Adipose tissue (tissue), 3 donors: ENCODE data around the gene CUTC. TPM values are rescaled to one million over a fixed set of nuclear protein-coding genes. Genes with fewer than 3 reads are reported as not detected.

ENCODE experiments used
- H3K27ac ChIP-seq: one replicate; pipeline ENCODE4 v1.5.1; 2013; ENCODE audit warnings: low read depth, low read length
- WGBS, 3 donors: extraction: QIAGEN DNeasy Blood & Tissue Kit; methylation state at CpG; one replicate each; pipeline ENCODE4 v1.1.7; 2013; 5-methylcytosine and 5-hydroxymethylcytosine counted together
- polyA plus RNA-seq, 3 donors: library from polyadenylated mRNA; stranded (reverse); fragments of 200-250 nt; gene quantifications; one replicate each; pipeline ENCODE4 v1.2.3, GENCODE V29; 2013
- donor health status: healthy with polysubstance abuse.
- donor health status: Bipolar disorder and iron deficiency.
- donor health status: healthy.

Gene CUTC
- polyA plus RNA-seq, 3 donors: 14.8 to 51.7 (median 47.7) TPM

- WGBS, 3 donors: 84 to 96% (median 91%) methylated on average over 3 of the region's 3 CpGs
- H3K27ac ChIP-seq: no peak overlapping the region
Observed at GRCh38 chr10:99804471-99804870, 72.4 kb downstream of the CUTC start.

- WGBS, 3 donors: 88 to 93% (median 91%) methylated on average over 5 of the region's 5 CpGs
- H3K27ac ChIP-seq: no peak overlapping the region
Observed at GRCh38 chr10:99805190-99805589, 73.2 kb downstream of the CUTC start.

Other genes with a start within 250 kb of the CUTC start
- 1 to 10 TPM in 2 of 3 donors, under 1 TPM in 1; 0.90 to 2.3 (median 1.1) TPM for gene NKX2-3, start 199.3 kb upstream of the CUTC start, polyA plus RNA-seq
- 10 to 100 TPM; 34.1 to 74.2 (median 68.6) TPM for gene SLC25A28, start 111.8 kb upstream of the CUTC start, polyA plus RNA-seq
- 1 to 10 TPM; 1.0 to 4.5 (median 2.6) TPM for gene ENTPD7, start 72.7 kb upstream of the CUTC start, polyA plus RNA-seq
- 10 to 100 TPM; 10.1 to 18.0 (median 15.4) TPM for gene COX15, start 107 bp upstream of the CUTC start, polyA plus RNA-seq
- gene ABCC2, start 50.4 kb downstream of the CUTC start, polyA plus RNA-seq: 1 to 10 TPM; 1.0 to 2.6 (median 2.1) TPM